Endodermal cell (in vitro differentiated cells): ENCODE data around the gene MFSD12. TPM values are rescaled to one million over a fixed set of nuclear protein-coding genes. Genes with fewer than 3 reads are reported as not detected.

ENCODE experiments used
- DNase-seq: peaks from one replicate; pipeline ENCODE4 v3.0.0-alpha.2; 2017
- H3K27ac ChIP-seq: 2 replicates; pipeline ENCODE4 v1.5.1; 2013; ENCODE audit warnings: mild to moderate bottlenecking, low read depth, low read length, moderate library complexity
- H3K27me3 ChIP-seq: 2 replicates; pipeline ENCODE4 v1.6.1; 2013; ENCODE audit warnings: mild to moderate bottlenecking, low read length, moderate library complexity; ENCODE audit not compliant: insufficient read depth, control insufficient read depth, poor library complexity, severe bottlenecking
- H3K36me3 ChIP-seq: 2 replicates; pipeline ENCODE4 v1.7.0; 2013; ENCODE audit warnings: mild to moderate bottlenecking, low read length, moderate library complexity; ENCODE audit not compliant: control insufficient read depth, insufficient read depth
- H3K4me1 ChIP-seq: one replicate; pipeline ENCODE4 v1.7.0; 2013; ENCODE audit warnings: low read length; ENCODE audit not compliant: control insufficient read depth, insufficient read depth
- H3K4me3 ChIP-seq: 2 replicates; pipeline ENCODE4 v1.5.1; 2013; ENCODE audit warnings: mild to moderate bottlenecking, low read length, moderate library complexity
- H3K9ac ChIP-seq: 2 replicates; pipeline ENCODE4 v1.6.1; 2013; ENCODE audit warnings: mild to moderate bottlenecking, low read length, moderate library complexity; ENCODE audit not compliant: poor library complexity, severe bottlenecking; ENCODE audit errors: extremely low read depth
- H3K9me3 ChIP-seq: 2 replicates; pipeline ENCODE4 v1.6.1; 2013; ENCODE audit warnings: mild to moderate bottlenecking, low read length, moderate library complexity; ENCODE audit not compliant: control insufficient read depth
- H3K27ac Mint-ChIP-seq: 2 replicates; pipeline ENCODE4 v1.8.0; 2020; ENCODE audit warnings: mixed read lengths
- H3K27me3 Mint-ChIP-seq: 2 replicates; pipeline ENCODE4 v1.8.0; 2021; ENCODE audit warnings: mild to moderate bottlenecking, mixed read lengths; ENCODE audit not compliant: insufficient read depth
- H3K36me3 Mint-ChIP-seq: 2 replicates; pipeline ENCODE4 v1.8.0; 2020; ENCODE audit warnings: low read depth, mixed read lengths
- H3K4me1 Mint-ChIP-seq: 2 replicates; pipeline ENCODE4 v1.8.0; 2020; ENCODE audit warnings: mixed read lengths
- H3K4me3 Mint-ChIP-seq: 2 replicates; pipeline ENCODE4 v1.8.0; 2020; ENCODE audit warnings: mild to moderate bottlenecking, moderate library complexity, mixed read lengths
- H3K9me3 Mint-ChIP-seq: 2 replicates; pipeline ENCODE4 v1.8.0; 2020; ENCODE audit warnings: mild to moderate bottlenecking, mixed read lengths
- CTCF ChIP-seq: fragments of 200-600 bp; sonication (generic); conservative IDR thresholded peaks from 2 replicates; pipeline ENCODE4 v1.5.0; 2021; ENCODE audit warnings: antibody characterized with exemption, mild to moderate bottlenecking
- WGBS, 2 experiments: methylation state at CpG; one replicate each; pipeline versions ENCODE4 v1.1.5 to v1.1.7; 2013; ENCODE audit warnings: missing lambda C conversion rate in 2 of 2, mixed read lengths in 1 of 2; ENCODE audit not compliant: insufficient coverage in 1 of 2, insufficient read length in 1 of 2; 5-methylcytosine and 5-hydroxymethylcytosine counted together
- total RNA-seq, 2 donors: library from RNA; stranded (reverse); fragmentation: NEBNext Ultra II Directional in 1 of 2; extraction: Animal tissue kit (Norgen Biotek cat#: 25700) in 1 of 2; gene quantifications; 2 replicates in 1 of 2; 3 replicates in 1 of 2; pipeline ENCODE4 v1.2.1, GENCODE V29; 2021

The MFSD12 gene
- total RNA-seq, 2 donors from 2014 or later: 48.2 to 62.4 TPM

- H3K9ac ChIP-seq: no peak overlapping the region
- no peaks in the 10 kb centered on the region for H3K4me1 Mint-ChIP-seq
- no peak overlapping the region for H3K27ac ChIP-seq
- DNase-seq: no peak
- no peak overlapping the region for H3K27ac Mint-ChIP-seq
- no peaks in the 10 kb centered on the region for H3K4me1 ChIP-seq
- no peak overlapping the region for H3K4me3 Mint-ChIP-seq
- peaks cover 45% of the 10 kb centered on the region for H3K36me3 Mint-ChIP-seq
- H3K4me3 ChIP-seq: no peak overlapping the region
- no peaks in the 10 kb centered on the region for H3K9me3 Mint-ChIP-seq
- WGBS, 2 experiments: 91 to 95% methylated on average over 8 to 13 of the region's 13 CpGs
- peaks cover 30% of the 10 kb centered on the region for H3K36me3 ChIP-seq
- TF ChIP-seq CTCF: no peak
- H3K27me3 Mint-ChIP-seq: no peaks in the 10 kb centered on the region
- no peaks in the 10 kb centered on the region for H3K9me3 ChIP-seq
- no peaks in the 10 kb centered on the region for H3K27me3 ChIP-seq
These were observed 20.3 kb downstream of the MFSD12 start for GRCh38 chr19:3537101-3537437.

GRCh38 chr19:3536429-3537100 is 20.8 kb downstream of the MFSD12 start:
- no peaks in the 10 kb centered on the region for H3K27me3 Mint-ChIP-seq
- no peaks in the 10 kb centered on the region for H3K9me3 Mint-ChIP-seq
- no peak for DNase-seq
- no peak for TF ChIP-seq CTCF
- H3K4me3 Mint-ChIP-seq: no peak overlapping the region
- H3K27ac Mint-ChIP-seq: no peak overlapping the region
- no peaks in the 10 kb centered on the region for H3K27me3 ChIP-seq
- H3K9me3 ChIP-seq: no peaks in the 10 kb centered on the region
- no peak overlapping the region for H3K9ac ChIP-seq
- H3K4me3 ChIP-seq: no peak overlapping the region
- H3K4me1 Mint-ChIP-seq: no peaks in the 10 kb centered on the region
- H3K4me1 ChIP-seq: no peaks in the 10 kb centered on the region
- 95 to 98% methylated on average over 19 to 27 of the region's 27 CpGs for whole genome bisulfite sequencing, 2 experiments
- peaks cover 30% of the 10 kb centered on the region for H3K36me3 ChIP-seq
- peaks cover 45% of the 10 kb centered on the region for H3K36me3 Mint-ChIP-seq
- H3K27ac ChIP-seq: peak overlapping the region; percentile 32

- Mint-ChIP-seq H3K9me3 (no peaks in the 10 kb centered on the region), H3K27ac (no peak overlapping the region), H3K27me3 (no peaks in the 10 kb centered on the region), H3K4me1 (no peaks in the 10 kb centered on the region), H3K4me3 (no peak overlapping the region), H3K36me3 (peaks cover 49% of the 10 kb centered on the region)
- Histone ChIP-seq H3K9ac (no peak overlapping the region), H3K4me1 (no peaks in the 10 kb centered on the region), H3K36me3 (peaks cover 30% of the 10 kb centered on the region), H3K4me3 (no peak overlapping the region), H3K9me3 (no peaks in the 10 kb centered on the region), H3K27ac (no peak overlapping the region), H3K27me3 (no peaks in the 10 kb centered on the region)
- no peak for DNase-seq
- no peak for TF ChIP-seq CTCF
- 94 to 98% methylated on average over 6 to 9 of the region's 10 CpGs for whole genome bisulfite sequencing, 2 experiments
These were observed 21.4 kb downstream of the MFSD12 start for GRCh38 chr19:3535981-3536380.
